PC-9 (cell line): ENCODE measurements around the gene SORCS2.

Experiments used
- EZH2 ChIP-seq: fragments of 200-600 bp; sonication (generic); IDR thresholded peaks from 2 replicates; pipeline ENCODE4 v1.8.0; 2017; ENCODE audit warnings: antibody characterized with exemption, low read depth
- TF ChIP-seq, protein P1 (sequence below): fragments of 200-600 bp; sonication (generic); conservative IDR thresholded peaks from 2 replicates; pipeline ENCODE4 v1.6.1; 2017; ENCODE audit warnings: mixed run types, antibody characterized with exemption, mild to moderate bottlenecking, moderate library complexity

DNA sequence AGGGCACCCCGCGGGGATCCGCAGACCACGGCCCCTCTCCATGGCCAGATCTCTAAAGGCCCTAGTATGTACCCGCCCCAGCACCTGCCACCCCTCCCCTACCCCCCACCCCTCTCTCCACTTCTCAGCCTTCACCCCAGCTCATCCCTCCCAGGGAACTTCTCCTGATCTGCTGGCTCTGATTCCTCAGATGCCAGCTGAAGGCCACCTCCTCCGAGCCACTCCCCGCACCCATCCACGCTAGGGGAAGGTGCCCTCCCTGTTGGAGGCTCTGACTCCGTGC, 230.5 kb downstream of the SORCS2 start:
- TF ChIP-seq, protein P1, sequence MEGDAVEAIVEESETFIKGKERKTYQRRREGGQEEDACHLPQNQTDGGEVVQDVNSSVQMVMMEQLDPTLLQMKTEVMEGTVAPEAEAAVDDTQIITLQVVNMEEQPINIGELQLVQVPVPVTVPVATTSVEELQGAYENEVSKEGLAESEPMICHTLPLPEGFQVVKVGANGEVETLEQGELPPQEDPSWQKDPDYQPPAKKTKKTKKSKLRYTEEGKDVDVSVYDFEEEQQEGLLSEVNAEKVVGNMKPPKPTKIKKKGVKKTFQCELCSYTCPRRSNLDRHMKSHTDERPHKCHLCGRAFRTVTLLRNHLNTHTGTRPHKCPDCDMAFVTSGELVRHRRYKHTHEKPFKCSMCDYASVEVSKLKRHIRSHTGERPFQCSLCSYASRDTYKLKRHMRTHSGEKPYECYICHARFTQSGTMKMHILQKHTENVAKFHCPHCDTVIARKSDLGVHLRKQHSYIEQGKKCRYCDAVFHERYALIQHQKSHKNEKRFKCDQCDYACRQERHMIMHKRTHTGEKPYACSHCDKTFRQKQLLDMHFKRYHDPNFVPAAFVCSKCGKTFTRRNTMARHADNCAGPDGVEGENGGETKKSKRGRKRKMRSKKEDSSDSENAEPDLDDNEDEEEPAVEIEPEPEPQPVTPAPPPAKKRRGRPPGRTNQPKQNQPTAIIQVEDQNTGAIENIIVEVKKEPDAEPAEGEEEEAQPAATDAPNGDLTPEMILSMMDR, result no peak
- no peak for TF ChIP-seq EZH2
